ENCODE data around the gene PCDHGB5.
"Not testable (repeated sequence)": the region's sequence is repeated elsewhere in the genome, so short reads cannot be mapped to it uniquely, and the experiment has no call there.

Gene PCDHGB5

GRCh38 chr5:141382469-141383294, 15.1 kb upstream of the PCDHGB5 start, which contains the start of gene PCDHGA7:
TSS of gene PCDHGA7 (plus strand) at chr5:141382742. CDS start at chr5:141382900, 158 bp downstream.
- Histone ChIP-seq H3K36me3 (ENCODE audit: control insufficient read depth, insufficient read depth, low read length) (no peaks in the 10 kb centered on the region), H3K27me3 (ENCODE audit: control insufficient read depth, insufficient read depth, low read length) (no peaks in the 10 kb centered on the region), H3K4me1 (no peaks in the 10 kb centered on the region), H3K4me2 (ENCODE audit: low read length) (peak within 1 kb of the TSS; percentile 12), H3K27ac (no peak within 1 kb of the TSS), H2AFZ (peak within 1 kb of the TSS; percentile 40), H3K9me3 (ENCODE audit: control insufficient read depth, low read length) (peaks cover 2% of the 10 kb centered on the region), H3K9ac (no peak within 1 kb of the TSS), H3K4me3 (ENCODE audit: low read depth, low read length) (peak within 1 kb of the TSS; percentile 38), H3K79me2 (no peaks in the 10 kb centered on the region)
- no peak for TF ChIP-seq CTCF (IDR thresholded peaks at IDR 0.05)

- Histone ChIP-seq H3K9ac (no peak overlapping the region), H3K4me3 (ENCODE audit: low read depth, low read length) (no peak overlapping the region), H3K27me3 (ENCODE audit: control insufficient read depth, insufficient read depth, low read length) (no peaks in the 10 kb centered on the region), H2AFZ (no peak overlapping the region), H3K79me2 (no peaks in the 10 kb centered on the region), H3K4me2 (ENCODE audit: low read length) (no peak overlapping the region), H3K36me3 (ENCODE audit: control insufficient read depth, insufficient read depth, low read length) (no peaks in the 10 kb centered on the region), H3K9me3 (ENCODE audit: control insufficient read depth, low read length) (peaks cover 2% of the 10 kb centered on the region), H3K4me1 (no peaks in the 10 kb centered on the region), H3K27ac (no peak overlapping the region)
- no peak for TF ChIP-seq CTCF (IDR thresholded peaks at IDR 0.05)
Measured at GRCh38 chr5:141383345-141383744, 14.4 kb upstream of the PCDHGB5 start.

- no peaks in the 10 kb centered on the region for H3K27me3 ChIP-seq (ENCODE audit: control insufficient read depth, insufficient read depth, low read length)
- no peak overlapping the region for H3K4me3 ChIP-seq (ENCODE audit: low read depth, low read length)
- H2AFZ ChIP-seq = no peak overlapping the region
- no peaks in the 10 kb centered on the region for H3K9me3 ChIP-seq (ENCODE audit: control insufficient read depth, low read length)
- no peaks in the 10 kb centered on the region for H3K4me1 ChIP-seq
- no peaks in the 10 kb centered on the region for H3K36me3 ChIP-seq (ENCODE audit: control insufficient read depth, insufficient read depth, low read length)
- no peak overlapping the region for H3K9ac ChIP-seq
- no peak for TF ChIP-seq CTCF (IDR thresholded peaks at IDR 0.05)
- H3K27ac ChIP-seq = no peak overlapping the region
- H3K4me2 ChIP-seq (ENCODE audit: low read length) = no peak overlapping the region
- H3K79me2 ChIP-seq = no peaks in the 10 kb centered on the region
Measured at GRCh38 chr5:141384471-141385267, 13.1 kb upstream of the PCDHGB5 start.

- not testable (repeated sequence) for H3K4me1 ChIP-seq; H3K9ac ChIP-seq; H3K79me2 ChIP-seq; H3K27me3 ChIP-seq (ENCODE audit: control insufficient read depth, insufficient read depth, low read length); H3K4me2 ChIP-seq (ENCODE audit: low read length); H2AFZ ChIP-seq; H3K27ac ChIP-seq; H3K4me3 ChIP-seq (ENCODE audit: low read depth, low read length); H3K9me3 ChIP-seq (ENCODE audit: control insufficient read depth, low read length); H3K36me3 ChIP-seq (ENCODE audit: control insufficient read depth, insufficient read depth, low read length)
- TF ChIP-seq CTCF (IDR thresholded peaks at IDR 0.05) = peak; percentile 43
Measured at GRCh38 chr5:141387557-141388311, 10.0 kb upstream of the PCDHGB5 start, which contains the start of gene PCDHGB4. TSS of gene PCDHGB4 (plus strand) at chr5:141387698. CDS start at chr5:141387885, 187 bp downstream.
